HG03520 (cell line): ENCODE results near the gene SCGB3A1.

Experiments
- ATAC-seq: cut with Tn5 transposase; IDR thresholded peaks from one replicate; pipeline ENCODE4 v1.9.1; 2021; ENCODE audit warnings: mild to moderate bottlenecking, moderate library complexity; ENCODE audit not compliant: unreplicated experiment

SCGB3A1 gene

GRCh38 chr5:180606215-180606785 lies 15.0 kb upstream of the SCGB3A1 start:
- ATAC-seq = no peak

- ATAC-seq = no peak
Observed at GRCh38 chr5:180605554-180606214, 14.4 kb upstream of the SCGB3A1 start.

- ATAC-seq = no peak
Observed at GRCh38 chr5:180604271-180604670, 13.0 kb upstream of the SCGB3A1 start.

GRCh38 chr5:180603076-180603594 lies 11.8 kb upstream of the SCGB3A1 start:
- ATAC-seq = no peak

GRCh38 chr5:180602481-180603075 lies 11.3 kb upstream of the SCGB3A1 start:
- ATAC-seq = no peak

- ATAC-seq = no peak
Observed at GRCh38 chr5:180601591-180602480, 10.5 kb upstream of the SCGB3A1 start.

- no peak for ATAC-seq
Observed at GRCh38 chr5:180600554-180601041, 9.3 kb upstream of the SCGB3A1 start.

GRCh38 chr5:180599981-180600553 lies 8.8 kb upstream of the SCGB3A1 start:
- no peak for ATAC-seq

- no peak for ATAC-seq
Observed at GRCh38 chr5:180599590-180599914, 8.3 kb upstream of the SCGB3A1 start.

- no peak for ATAC-seq
Observed at GRCh38 chr5:180598797-180599589, 7.7 kb upstream of the SCGB3A1 start.

- no peak for ATAC-seq
Observed at GRCh38 chr5:180598316-180598701, 7.0 kb upstream of the SCGB3A1 start.

GRCh38 chr5:180596668-180597231 lies 5.5 kb upstream of the SCGB3A1 start:
- ATAC-seq = no peak

GRCh38 chr5:180596115-180596667 lies 4.9 kb upstream of the SCGB3A1 start:
- no peak for ATAC-seq

GRCh38 chr5:180595381-180596114 lies 4.2 kb upstream of the SCGB3A1 start:
- no peak for ATAC-seq

GRCh38 chr5:180595046-180595379 lies 3.7 kb upstream of the SCGB3A1 start:
- no peak for ATAC-seq

- no peak for ATAC-seq
Observed at GRCh38 chr5:180594311-180595045, 3.2 kb upstream of the SCGB3A1 start.

- no peak for ATAC-seq
Observed at GRCh38 chr5:180593446-180594206, 2.3 kb upstream of the SCGB3A1 start.
